Adipocyte (in vitro differentiated cells): ENCODE measurements around the gene SH3YL1.

ENCODE experiments used
- DNase-seq: peaks from one replicate; pipeline ENCODE4 v3.0.0-alpha.2; 2015; ENCODE audit warnings: low read depth
- H3K27me3 ChIP-seq: replicated peaks from 2 replicates; pipeline ENCODE4 v1.7.0; 2013; ENCODE audit warnings: mild to moderate bottlenecking, low read length, moderate library complexity; ENCODE audit not compliant: control insufficient read depth, insufficient read depth
- H3K36me3 ChIP-seq: 2 replicates; pipeline ENCODE4 v1.7.0; 2013; ENCODE audit warnings: low read length, mild to moderate bottlenecking, moderate library complexity; ENCODE audit not compliant: control insufficient read depth, insufficient read depth, severe bottlenecking
- H3K4me1 ChIP-seq: 2 replicates; pipeline ENCODE4 v1.7.0; 2013; ENCODE audit warnings: mild to moderate bottlenecking, low read length, moderate library complexity; ENCODE audit not compliant: control insufficient read depth, insufficient read depth
- H3K4me3 ChIP-seq: 2 replicates; pipeline ENCODE4 v1.7.0; 2013; ENCODE audit warnings: mild to moderate bottlenecking, low read length, moderate library complexity
- H3K9ac ChIP-seq: 2 replicates; pipeline ENCODE4 v1.7.0; 2013; ENCODE audit warnings: mild to moderate bottlenecking, low read length, moderate library complexity
- H3K9me3 ChIP-seq: 2 replicates; pipeline ENCODE4 v1.7.0; 2013; ENCODE audit warnings: mild to moderate bottlenecking, low read length, moderate library complexity; ENCODE audit not compliant: control insufficient read depth

SH3YL1 gene

GRCh38 chr2:209470-209869, 54.4 kb downstream of the SH3YL1 start:
- H3K9ac ChIP-seq, result no peak overlapping the region
- peaks cover 24% of the 10 kb centered on the region for H3K27me3 ChIP-seq
- H3K4me3 ChIP-seq, result no peak overlapping the region
- peaks cover 14% of the 10 kb centered on the region for H3K9me3 ChIP-seq
- no peaks in the 10 kb centered on the region for H3K36me3 ChIP-seq
- H3K4me1 ChIP-seq, result no peaks in the 10 kb centered on the region
- no peak for DNase-seq

- Histone ChIP-seq H3K9me3 (peaks cover 14% of the 10 kb centered on the region), H3K36me3 (no peaks in the 10 kb centered on the region), H3K27me3 (peaks cover 24% of the 10 kb centered on the region), H3K4me3 (no peak overlapping the region), H3K4me1 (no peaks in the 10 kb centered on the region), H3K9ac (no peak overlapping the region)
- no peak for DNase-seq
These were observed 55.5 kb downstream of the SH3YL1 start for GRCh38 chr2:208335-208734.

- no peaks in the 10 kb centered on the region for H3K36me3 ChIP-seq
- DNase-seq, result no peak
- peaks cover 12% of the 10 kb centered on the region for H3K27me3 ChIP-seq
- no peaks in the 10 kb centered on the region for H3K4me1 ChIP-seq
- no peak overlapping the region for H3K9ac ChIP-seq
- no peak overlapping the region for H3K4me3 ChIP-seq
- H3K9me3 ChIP-seq, result no peaks in the 10 kb centered on the region
These were observed 59.8 kb downstream of the SH3YL1 start for GRCh38 chr2:203984-204383.

- H3K4me3 ChIP-seq, result no peak overlapping the region
- H3K9ac ChIP-seq, result no peak overlapping the region
- peaks cover 10% of the 10 kb centered on the region for H3K27me3 ChIP-seq
- no peaks in the 10 kb centered on the region for H3K36me3 ChIP-seq
- H3K9me3 ChIP-seq, result no peaks in the 10 kb centered on the region
- no peaks in the 10 kb centered on the region for H3K4me1 ChIP-seq
- DNase-seq, result no peak
These were observed 60.4 kb downstream of the SH3YL1 start for GRCh38 chr2:203401-203800.

GRCh38 chr2:202945-203344, 60.9 kb downstream of the SH3YL1 start:
- Histone ChIP-seq H3K9ac (no peak overlapping the region), H3K9me3 (no peaks in the 10 kb centered on the region), H3K27me3 (peaks cover 7% of the 10 kb centered on the region), H3K4me3 (no peak overlapping the region), H3K36me3 (no peaks in the 10 kb centered on the region), H3K4me1 (no peaks in the 10 kb centered on the region)
- no peak for DNase-seq

GRCh38 chr2:201648-202433, 62.0 kb downstream of the SH3YL1 start:
- Histone ChIP-seq H3K36me3 (no peaks in the 10 kb centered on the region), H3K9me3 (no peaks in the 10 kb centered on the region), H3K9ac (no peak overlapping the region), H3K4me3 (no peak overlapping the region), H3K4me1 (no peaks in the 10 kb centered on the region), H3K27me3 (peaks cover 6% of the 10 kb centered on the region)
- no peak for DNase-seq

- Histone ChIP-seq H3K9me3 (no peaks in the 10 kb centered on the region), H3K4me1 (no peaks in the 10 kb centered on the region), H3K27me3 (peaks cover 6% of the 10 kb centered on the region), H3K4me3 (no peak overlapping the region), H3K36me3 (no peaks in the 10 kb centered on the region), H3K9ac (no peak overlapping the region)
- DNase-seq, result no peak
These were observed 64.5 kb downstream of the SH3YL1 start for GRCh38 chr2:199041-199966.

- no peaks in the 10 kb centered on the region for H3K9me3 ChIP-seq
- H3K4me1 ChIP-seq, result no peaks in the 10 kb centered on the region
- H3K9ac ChIP-seq, result no peak overlapping the region
- DNase-seq, result no peak
- H3K4me3 ChIP-seq, result no peak overlapping the region
- H3K27me3 ChIP-seq, result no peaks in the 10 kb centered on the region
- H3K36me3 ChIP-seq, result no peaks in the 10 kb centered on the region
These were observed 67.4 kb downstream of the SH3YL1 start for GRCh38 chr2:196406-196805.

- Histone ChIP-seq H3K9ac (no peak overlapping the region), H3K9me3 (no peaks in the 10 kb centered on the region), H3K27me3 (no peaks in the 10 kb centered on the region), H3K36me3 (no peaks in the 10 kb centered on the region), H3K4me3 (no peak overlapping the region), H3K4me1 (no peaks in the 10 kb centered on the region)
- DNase-seq, result no peak
These were observed 67.9 kb downstream of the SH3YL1 start for GRCh38 chr2:195932-196331.

- DNase-seq, result peak; percentile 56
- Histone ChIP-seq H3K9me3 (no peaks in the 10 kb centered on the region), H3K4me1 (no peaks in the 10 kb centered on the region), H3K27me3 (no peaks in the 10 kb centered on the region), H3K36me3 (no peaks in the 10 kb centered on the region), H3K9ac (no peak overlapping the region), H3K4me3 (no peak overlapping the region)
These were observed 70.6 kb downstream of the SH3YL1 start for GRCh38 chr2:193141-193671.
